Prostate gland (tissue), 2 donors: ENCODE results near the gene PPARA.

Experiments
- CTCF ChIP-seq, 4 experiments: fragments of 200-600 bp in 2 of 4; fragments of 450-650 bp in 2 of 4; sonication (generic) in 2 of 4; IDR thresholded peaks; 1 replicate in 3 of 4; 2 replicates in 1 of 4; pipeline ENCODE4 v1.5.1; 2016 to 2019; ENCODE audit warnings: antibody characterized with exemption in 4 of 4, mild to moderate bottlenecking in 2 of 4, moderate library complexity in 2 of 4
- POLR2A ChIP-seq: fragments of 450-650 bp; IDR thresholded peaks from one replicate; pipeline ENCODE4 v1.6.1; 2016; ENCODE audit warnings: antibody characterized with exemption, mild to moderate bottlenecking

- TF ChIP-seq CTCF (IDR thresholded peaks at IDR 0.05) (no peak), POLR2A (no peak)
Measured at GRCh38 chr22:46106279-46107022, 43.9 kb upstream of the PPARA start.
